ENCODE measurements around the gene CCL21.

CCL21 gene

DNA sequence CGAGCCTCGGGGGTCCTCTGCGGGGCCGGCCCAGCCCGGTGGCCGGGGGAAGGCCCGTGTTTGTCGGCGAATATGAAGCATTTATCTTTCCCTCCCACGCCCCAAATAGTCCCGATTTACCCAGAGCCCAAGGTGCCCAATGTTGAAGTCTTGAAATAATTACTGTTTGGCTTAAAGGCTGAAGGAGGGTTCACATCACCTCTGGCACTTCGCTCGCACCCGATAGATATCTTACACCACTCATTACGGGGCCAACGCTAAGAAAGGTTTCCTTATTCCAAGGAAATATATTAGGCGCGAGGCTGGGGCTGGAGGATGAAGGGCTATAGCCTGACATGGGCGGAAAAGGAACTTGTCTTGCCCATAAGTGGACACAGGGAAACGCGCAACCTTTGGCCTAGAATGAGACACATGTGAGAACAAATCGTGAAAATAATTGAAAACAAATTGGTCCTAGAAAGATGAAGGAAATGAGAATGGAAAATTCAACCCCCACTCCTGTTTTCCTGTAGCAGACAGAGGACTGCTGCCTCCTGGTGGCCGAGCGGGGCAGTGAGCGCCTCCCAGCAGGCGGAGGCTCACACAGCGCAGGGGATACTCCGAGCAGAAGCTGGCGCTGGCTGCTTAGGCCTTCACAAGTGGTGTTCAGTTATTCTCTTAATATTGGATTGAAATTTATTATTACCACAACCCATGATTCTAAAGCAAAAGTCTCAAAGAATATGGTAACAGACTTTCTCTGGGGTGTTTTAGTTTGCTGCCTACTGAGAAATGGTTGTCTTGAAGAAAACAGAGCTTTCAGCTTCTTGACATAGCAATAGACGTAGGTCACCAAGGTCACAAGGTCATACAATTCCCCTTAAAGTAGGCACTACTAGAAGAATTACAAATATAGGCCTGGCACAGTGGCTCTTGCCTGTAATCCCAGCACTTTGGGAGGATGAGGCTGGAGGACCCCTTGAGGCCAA lies 7.9 kb downstream of the CCL21 start:
- peak; percentile 78 for DNase-seq

DNA sequence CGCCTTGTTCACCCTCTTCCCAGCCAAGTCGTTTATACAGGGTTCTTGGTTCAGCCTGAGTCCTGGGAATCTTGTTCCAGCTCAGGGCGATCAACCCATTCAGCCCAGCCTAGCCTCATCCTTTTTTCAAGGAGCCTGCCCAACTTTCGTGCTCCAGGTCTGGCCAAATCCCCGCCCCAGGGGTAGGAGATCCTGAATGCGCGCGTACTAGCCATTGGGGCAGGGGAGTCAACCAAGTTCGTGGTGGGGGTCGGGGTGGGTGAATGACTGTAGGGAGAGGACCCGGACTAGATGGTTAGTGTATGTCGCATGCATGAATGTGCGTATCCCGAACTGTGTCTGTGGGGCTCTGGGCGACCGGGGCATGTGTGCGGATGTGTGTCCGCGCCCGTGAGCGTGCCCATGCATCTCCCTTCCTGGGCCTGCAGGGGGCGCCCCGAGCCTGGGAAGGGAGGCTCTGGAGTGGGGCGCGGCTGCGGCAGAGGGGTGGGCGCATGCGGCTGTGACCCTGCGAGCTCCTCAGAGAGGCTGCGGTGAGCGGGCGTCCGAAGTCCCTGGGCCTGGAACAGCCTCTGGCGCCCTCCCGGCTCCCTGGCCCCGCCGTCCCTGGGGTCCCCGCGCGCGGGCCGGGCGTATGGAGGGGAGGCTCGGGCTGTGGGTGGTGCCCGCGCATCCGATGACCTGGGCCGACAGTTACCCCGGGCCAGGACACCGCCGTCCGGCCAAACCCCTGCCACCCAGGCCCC lies 8.7 kb downstream of the CCL21 start:
- peak; percentile 68 for DNase-seq

DNA sequence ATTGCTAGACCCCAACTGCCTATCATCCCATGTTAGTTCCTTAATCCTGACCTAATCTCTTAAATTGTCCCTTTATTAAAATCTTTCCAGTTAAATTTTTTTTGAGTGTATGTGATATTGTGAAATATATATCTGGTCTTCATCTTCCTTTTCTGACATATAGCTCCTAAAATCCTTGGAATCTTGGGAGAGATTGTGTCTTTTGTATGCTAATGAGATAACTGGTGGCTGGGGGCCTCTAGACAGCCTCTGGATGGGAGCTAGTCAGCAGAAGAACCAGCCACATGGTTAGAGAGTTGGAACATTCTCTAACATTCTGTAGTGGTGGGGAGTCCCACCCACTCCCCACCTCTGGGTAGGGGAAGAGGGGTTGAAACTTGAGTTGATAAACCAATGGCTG lies 15.1 kb downstream of the CCL21 start:
- no peak for DNase-seq

- DNase-seq = no peak
Observed at GRCh38 chr9:34693560-34693959, 16.4 kb downstream of the CCL21 start.

DNA sequence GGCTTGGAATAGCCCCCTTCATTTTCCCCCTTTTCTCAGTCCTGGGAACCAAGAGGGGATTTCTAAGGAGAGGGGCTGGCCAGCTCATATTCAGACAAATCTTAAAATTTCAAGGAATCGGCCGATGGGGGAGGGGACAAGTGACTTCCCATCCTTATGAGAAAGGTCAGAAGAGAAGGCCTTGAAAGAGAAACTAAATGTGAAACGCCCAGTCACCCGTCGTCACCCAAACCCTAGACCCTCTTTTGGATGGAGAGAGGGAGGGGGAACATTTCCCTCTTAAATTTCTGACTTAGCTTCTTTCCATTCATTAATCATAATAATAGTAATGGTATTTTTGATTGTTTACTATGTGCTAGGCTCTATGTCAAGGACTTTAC lies 18.0 kb downstream of the CCL21 start:
- DNase-seq = no peak

DNA sequence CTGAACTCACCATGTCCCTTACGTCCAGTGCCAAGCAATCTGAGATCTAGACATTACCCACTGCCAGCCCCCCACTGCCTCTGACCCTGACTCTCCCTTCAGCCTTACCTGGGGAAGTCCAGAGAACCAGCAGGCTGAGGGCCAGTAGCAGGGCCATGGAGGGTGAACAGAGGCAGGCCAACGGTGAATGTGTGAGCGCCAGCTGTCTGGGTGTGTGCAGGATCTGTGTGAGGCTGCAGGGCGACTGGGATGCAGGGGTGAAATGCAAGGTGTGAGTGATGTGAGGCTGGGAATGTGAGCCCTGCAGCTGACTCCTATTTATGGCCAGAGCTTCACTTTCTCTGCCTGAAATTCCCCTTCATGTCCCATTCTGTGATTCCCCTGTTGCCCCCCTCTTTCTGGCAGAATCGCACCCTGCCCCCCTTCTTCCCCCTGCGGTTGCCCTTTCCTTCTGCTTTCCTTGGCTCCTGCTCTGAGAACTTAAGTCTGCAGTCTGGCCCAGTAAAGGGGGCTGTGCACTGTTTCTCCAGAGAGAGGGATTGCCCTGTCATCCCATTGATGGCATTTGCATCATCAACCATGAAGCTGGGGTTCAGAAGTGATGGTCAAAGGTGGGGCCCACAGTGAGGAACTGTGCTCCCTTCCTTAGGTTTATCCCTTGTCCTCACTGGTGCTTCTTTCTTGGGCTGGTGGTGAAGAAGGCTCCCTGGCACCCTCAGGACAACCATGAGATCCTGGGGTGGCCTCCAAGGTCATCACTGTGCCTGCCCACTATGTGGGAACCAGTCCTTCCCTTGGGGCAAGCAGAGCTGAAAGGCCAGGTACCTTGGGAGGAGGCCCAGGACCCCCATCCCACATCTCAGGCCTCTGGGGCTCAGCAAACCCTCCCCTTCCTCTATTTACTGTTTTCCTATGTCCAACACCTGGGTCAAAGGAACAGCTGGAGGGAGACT lies 18.7 kb downstream of the CCL21 start, which contains the start of gene CCL19:
Gene CCL19 (minus strand): TSS at position 294 of the 953 bp plus-strand sequence. CDS start 137 bp downstream, at position 157.
- DNase-seq = no peak

DNA sequence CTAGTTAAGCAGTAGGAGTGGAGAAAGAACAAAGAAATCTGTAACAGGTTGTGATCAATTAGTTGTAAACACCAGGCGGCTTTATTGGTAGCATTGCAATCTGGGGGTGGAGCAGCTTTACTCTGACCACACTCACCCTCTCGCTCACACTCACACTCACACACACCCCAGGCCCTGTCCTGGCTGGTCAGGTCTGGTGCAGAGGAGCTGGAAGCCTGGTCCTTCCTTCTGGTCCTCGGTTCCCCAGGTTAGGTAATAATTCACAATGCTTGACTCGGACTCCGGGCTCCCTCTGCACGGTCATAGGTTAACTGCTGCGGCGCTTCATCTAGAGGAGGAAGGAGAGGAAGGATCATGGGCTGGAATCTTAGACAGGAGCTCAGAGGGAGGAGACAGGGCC lies 20.4 kb downstream of the CCL21 start:
- no peak for DNase-seq

DNA sequence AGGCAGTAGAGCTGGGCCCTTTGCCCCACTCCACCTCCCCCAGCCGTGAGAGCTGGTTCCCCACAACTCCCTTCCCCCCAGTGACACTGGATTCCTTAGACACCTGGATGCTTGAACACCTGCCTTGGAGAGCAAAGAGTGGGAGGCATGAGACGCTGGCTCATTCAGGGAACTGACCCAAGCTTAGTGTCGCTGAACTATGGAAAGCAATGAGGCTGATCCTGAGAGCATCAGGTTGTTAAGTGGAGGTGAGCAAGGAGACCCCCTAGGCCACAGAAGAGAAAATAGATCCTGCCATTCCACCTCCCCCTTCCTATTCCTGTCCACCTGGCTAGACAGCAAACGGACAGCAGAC lies 20.8 kb downstream of the CCL21 start:
- DNase-seq = no peak

DNA sequence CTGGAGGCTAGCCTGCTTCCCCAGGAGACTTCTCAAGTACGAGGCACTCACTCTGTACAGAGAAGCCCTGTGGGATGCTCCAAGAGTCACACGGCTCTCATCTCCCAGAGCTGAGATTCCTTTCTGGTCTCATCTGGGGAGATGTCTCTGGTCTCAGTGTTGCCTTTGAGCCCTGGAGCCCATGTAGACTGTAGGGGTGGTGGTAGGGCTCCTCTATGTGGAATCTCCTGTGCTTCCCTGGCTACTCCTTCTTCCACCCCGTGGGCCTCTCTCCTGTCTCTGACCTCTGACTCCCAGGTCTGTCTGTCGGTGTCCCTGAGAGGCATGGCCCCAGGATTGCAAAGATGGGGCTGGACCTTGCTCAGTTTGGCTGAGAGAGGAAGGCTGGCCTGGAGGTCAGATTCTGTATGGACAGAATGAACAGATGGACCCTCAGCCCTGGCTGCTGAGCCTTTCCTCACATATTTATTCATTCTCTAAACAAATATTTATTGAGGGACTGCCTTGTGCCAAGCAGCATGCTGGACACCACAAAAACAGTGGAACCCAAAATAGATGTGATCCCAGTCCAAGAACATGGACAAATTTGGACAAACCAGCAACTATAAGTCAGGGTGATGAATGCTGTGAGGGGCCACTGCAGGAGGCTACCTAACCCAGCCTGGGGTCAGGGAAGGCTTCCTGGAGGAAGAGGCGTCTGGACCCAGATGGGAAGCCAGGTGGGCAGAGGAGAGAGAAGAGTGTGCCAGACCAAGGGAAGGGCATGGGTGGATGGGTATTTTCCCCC lies 21.4 kb downstream of the CCL21 start:
- DNase-seq = no peak

DNA sequence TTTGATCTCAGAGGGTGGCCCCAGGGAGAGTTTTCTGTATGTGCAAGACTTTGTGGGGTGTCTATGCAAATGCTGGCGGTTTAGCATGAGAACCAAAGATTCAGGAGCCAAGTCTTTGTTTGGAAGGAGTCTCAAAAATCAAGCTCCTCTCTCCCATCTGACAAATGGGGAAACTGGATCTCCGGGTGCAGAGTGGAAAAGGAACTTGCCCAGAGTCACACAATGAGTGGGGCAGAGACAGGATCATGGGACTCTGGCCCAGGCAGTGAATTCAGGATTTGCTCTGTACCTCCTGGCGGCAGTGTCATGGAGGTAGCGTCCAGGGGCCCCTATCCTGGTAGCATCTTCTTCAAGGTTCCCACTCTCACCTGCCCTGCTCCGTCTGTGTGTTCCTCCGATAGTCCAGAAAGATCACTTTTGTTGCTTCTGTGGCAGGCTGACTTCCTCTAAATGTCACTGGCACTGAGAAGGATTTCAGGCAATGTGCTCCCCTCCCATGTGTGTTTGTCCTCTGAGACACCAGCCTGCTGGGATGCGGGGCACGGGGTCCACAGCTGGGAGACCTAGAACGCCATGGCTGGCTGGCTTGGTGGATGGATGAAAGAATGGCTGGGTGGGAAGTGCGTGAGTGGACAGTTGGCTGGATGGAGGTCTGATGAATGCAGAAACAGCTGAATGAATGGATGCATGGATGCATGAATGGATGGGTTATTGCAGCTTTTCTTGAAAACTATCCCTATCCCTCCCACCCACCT lies 22.5 kb downstream of the CCL21 start:
- no peak for DNase-seq

- no peak for DNase-seq
Observed at GRCh38 chr9:34686732-34687131, 23.2 kb downstream of the CCL21 start.

DNA sequence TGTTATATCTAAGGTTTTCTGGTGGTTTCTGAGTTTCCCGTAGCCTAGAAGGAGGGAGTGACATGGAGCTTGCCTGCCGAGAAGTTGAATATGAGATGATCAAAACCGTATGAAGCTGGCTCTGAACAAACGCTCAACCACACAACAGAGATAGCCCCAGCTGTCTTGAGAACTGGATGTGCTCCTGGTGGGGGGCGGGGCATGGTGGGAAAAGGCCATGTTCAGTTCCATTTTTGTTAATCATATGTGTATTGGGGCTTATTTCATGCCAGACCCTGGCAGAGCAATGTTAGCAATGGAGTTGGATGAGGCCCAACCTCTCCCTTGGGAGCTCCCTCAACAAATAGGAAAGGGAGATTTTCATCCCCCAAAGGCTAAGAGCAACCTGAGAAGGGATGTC lies 23.7 kb downstream of the CCL21 start:
- DNase-seq = no peak

DNA sequence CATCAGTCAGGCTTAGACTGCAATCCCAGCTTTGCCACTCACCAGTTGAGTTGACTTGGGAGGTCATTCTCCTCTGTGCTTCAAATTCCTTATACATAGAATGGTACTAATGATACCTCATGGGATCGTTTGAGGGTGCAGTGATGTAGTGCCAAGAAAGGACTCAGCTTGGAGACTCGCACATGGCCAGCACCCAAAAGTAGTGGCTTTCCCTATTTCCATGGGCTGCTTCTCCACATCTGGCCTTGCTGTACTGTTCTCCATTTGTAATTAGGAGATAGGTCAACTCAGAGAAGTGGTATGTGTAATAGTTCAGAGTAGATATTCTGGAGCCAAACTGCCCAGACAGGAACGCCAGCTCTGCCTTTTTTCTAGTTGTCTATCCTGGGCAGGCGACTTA lies 24.3 kb downstream of the CCL21 start:
- no peak for DNase-seq

- DNase-seq = no peak
Observed at GRCh38 chr9:34684816-34685215, 25.1 kb downstream of the CCL21 start.

DNA sequence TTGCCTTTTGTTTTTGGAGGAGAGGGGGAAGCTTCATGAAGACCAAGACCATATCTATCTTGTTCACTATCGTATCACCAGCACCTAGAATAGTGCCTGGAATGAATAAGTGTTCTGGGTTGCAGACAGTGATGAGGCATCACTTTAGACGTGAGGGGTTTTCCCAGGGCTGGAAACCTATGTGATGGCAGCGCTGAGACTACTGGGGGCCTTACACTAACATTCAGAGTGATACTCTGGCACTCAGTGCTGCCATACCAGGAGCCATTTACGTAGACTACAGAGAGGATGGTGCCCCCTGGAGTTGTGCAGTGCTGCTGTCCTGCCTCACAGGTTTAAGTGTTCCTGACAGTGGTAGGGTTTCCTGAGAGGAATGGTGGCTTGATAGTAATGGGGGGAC lies 25.8 kb downstream of the CCL21 start:
- DNase-seq = no peak

- DNase-seq = no peak
Observed at GRCh38 chr9:34675869-34676268, 34.1 kb downstream of the CCL21 start.

DNA sequence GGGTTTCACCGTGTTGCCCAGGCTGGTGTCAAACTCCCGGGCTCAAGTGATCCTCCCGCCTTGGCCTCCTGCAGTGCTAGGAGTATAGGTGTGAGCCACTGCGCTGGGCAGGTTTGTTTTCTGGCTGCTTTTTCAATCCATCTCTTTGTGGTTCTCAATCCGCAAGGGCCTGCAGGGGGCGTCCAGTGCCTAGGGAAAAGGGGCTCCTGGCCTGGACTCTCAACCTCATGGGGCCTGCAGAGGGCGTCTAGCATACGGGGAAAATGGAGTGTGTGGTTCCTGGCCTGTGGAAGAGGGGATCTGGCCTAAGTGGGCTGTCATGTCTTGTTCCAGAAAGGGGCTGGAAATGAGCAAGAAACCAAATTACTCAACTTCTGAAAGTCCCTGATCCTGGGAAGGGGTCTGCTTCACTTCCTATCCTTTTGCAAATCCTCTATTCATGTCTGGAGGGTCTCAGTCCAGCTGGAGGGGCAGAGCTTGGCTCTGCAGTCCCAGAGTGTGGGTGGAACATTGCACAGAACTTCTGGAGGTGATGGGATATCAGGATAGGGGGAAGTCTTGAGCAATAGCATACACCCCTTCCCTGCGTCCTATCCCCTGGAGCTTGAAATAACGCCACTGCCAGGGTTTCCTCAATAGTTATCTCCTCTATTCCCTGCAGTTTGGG lies 34.8 kb downstream of the CCL21 start:
- DNase-seq = peak; percentile 56

- no peak for DNase-seq
Observed at GRCh38 chr9:34674440-34674839, 35.5 kb downstream of the CCL21 start.

- no peak for DNase-seq
Observed at GRCh38 chr9:34671307-34671706, 38.6 kb downstream of the CCL21 start.

DNA sequence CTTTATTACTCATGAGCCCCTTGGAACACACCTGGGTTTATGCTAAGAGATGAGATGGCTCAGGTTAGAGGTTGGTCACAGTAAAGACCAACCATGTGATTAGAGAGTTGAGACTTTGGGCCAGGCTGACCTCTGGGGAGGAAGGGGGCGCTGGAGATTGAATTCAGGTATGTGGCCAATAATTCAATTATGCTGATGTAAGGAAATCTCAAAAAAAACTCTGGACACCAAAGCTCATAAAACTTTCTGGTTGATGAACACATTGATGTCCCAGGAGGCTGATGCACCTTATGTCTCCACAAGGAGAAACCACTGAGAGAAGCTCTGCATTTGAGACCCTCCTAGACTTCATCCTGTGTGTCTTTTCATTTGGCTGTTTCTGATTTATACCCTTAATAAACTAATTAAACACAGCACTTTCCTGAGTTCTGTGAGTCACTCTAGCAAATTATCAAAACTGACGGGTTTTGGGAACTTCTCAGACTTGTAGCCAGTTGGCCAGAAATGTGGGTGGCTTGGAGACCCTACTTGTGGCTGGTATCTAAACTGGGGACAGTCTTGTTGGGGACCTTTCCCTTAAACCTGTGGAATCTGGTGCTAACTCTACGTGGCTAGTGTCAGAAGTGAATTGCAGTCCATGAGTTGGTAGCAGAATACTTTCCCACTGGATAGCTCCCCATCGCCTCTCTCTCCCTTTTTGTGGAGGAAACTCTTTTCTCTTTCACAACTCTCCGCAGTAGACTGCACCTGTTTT lies 40.0 kb downstream of the CCL21 start:
- no peak for DNase-seq
